Hematopoietic multipotent progenitor cell treated with erythropoietin and hydrocortisone succinate and interleukin-3 and kit ligand, for 8 days (in vitro differentiated cells): ENCODE results near the gene TPSAB1.
"Not testable (repeated sequence)": the region's sequence is repeated elsewhere in the genome, so short reads cannot be mapped to it uniquely, and the experiment has no call there.

Experiments
- DNase-seq: peaks from one replicate; pipeline ENCODE4 v3.0.0-alpha.2; 2015

TPSAB1 gene

DNA sequence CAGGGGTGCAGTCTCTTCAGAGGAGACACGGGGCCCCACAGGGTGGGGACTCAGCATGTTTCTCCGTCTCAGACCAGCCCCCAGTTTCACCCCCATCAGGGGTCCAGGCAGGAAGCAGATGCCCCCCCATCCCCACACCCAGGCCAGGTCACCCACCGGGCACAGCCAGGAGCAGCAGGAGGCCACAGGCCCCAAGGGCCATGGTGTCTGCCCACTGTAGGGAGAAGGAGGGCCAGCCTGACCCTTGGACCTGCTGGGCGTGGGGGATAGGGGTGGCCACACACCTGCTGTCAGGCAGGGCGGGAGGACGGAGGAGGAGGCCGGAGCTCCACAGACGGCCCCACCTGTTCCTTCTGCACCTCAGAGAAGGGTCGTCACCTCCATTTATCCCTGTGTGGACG lies 15.5 kb upstream of the TPSAB1 start, which contains the start of gene TPSG1:
TSS of gene TPSG1 (minus strand) at position 218 of the 401 bp plus-strand sequence. CDS start at position 202, 16 bp downstream.
- no peak for DNase-seq

DNA sequence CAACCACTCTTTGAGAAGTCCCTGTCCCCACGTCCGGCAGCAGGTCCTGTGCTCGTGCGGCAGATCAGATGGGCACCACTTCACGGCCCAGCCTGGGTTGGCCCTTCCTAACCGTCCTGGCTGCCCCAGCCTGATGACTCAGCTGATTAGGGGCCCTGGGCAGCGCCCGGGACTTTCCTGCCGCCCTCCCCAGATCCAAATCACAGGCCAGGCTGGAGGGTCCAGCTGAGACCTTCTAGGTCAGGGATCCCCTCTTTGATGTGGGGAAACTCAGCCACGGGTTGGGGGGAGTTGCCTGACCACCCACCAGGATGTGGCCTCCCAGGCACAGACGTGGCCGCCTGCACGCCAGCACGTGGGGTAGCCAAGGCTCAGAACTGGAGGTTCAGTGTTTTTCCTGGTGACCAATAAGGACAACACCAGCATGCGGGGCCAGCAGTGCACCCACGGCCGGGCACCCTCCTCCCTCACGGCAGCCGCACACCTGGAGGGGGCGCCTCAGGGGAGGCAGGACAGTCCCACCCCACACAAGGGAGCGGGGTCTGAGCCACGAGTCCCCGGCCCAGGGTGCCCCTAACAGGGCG lies 14.7 kb upstream of the TPSAB1 start:
- peak; percentile 53 for DNase-seq

DNA sequence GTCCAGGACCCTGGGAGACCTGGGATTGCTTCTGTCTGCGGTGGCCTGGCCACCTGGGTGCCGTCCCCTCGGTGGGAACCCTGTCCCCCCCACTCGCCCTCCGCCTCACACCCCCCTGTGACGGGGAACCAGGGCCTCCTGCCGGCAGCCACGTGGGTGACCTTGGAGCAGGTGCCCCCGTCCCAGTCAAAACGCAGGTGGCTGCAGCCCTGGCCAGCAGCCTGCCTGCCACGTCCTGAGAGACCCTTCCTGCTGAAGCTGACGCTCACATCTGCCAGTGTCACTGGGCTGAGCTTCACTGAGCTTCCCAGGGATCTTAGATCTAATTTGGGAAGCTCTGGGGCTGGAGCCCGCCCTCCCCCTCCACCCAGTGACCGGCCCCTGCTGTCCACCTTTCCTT lies 13.8 kb upstream of the TPSAB1 start:
- DNase-seq, result not testable (repeated sequence)

DNA sequence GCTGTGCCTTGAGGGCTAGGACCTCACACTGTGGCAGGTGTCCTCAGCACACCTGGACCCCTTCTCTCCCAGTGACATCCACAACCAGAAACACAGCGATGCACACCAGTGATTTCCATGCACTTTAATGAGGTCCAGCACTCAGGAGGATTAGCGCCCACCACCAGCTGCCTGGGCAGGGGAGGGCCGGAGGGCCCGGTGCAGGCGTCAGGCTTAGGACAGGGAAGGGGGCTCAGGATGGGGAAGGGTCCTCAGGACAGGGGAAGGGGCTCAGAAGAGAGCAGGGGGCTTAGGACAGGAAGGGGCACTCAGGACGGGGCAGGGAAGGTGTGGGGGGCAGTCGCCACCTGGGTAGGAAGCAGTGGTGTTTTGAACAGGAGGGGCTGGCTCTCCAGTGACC lies 12.3 kb upstream of the TPSAB1 start:
- not testable (repeated sequence) for DNase-seq

DNA sequence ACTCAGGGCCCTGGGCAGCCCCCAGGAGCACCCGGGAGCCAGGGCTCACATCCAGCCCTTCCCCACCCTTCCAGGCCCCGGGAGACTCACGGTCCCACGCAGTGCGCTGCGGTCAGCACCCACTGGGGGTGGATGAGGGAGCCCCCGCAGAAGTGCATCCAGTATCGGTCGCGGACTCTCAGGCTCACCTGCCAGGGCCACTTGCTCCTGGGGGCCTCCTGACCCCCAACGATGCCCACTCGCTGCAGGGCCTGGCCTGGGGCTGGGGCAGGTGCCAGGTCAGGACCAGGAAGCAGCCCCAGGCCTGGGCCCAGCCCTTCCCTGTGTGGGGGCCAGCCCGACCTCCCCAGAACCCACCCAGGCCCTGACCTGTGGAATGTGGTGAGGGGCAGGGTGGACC lies 11.0 kb upstream of the TPSAB1 start:
- not testable (repeated sequence) for DNase-seq

DNA sequence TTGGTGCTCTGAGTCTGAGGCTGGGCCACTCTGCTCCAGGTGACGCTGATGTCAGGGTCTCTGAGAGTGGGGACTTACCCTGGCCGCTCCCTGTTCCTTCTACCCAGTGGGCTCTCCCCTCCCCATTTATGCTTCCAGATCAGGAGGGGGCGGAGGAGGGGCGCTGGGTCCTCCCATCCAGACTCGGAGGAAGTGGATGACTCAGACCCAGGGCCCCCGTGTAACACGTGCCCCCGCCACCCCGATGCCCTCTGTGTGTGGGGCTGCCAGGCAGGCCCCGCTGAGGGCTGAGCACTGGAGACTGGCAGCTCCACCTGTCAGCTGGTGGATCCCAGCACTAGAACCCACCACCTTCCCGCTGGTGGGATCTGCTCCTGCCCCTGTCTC lies 10.4 kb upstream of the TPSAB1 start, which contains the start of gene TPSB2:
TSS of gene TPSB2 (minus strand) at position 101 of the 387 bp plus-strand sequence. CDS start 233 bp downstream, outside the sequence.
- DNase-seq, result not testable (repeated sequence)

DNA sequence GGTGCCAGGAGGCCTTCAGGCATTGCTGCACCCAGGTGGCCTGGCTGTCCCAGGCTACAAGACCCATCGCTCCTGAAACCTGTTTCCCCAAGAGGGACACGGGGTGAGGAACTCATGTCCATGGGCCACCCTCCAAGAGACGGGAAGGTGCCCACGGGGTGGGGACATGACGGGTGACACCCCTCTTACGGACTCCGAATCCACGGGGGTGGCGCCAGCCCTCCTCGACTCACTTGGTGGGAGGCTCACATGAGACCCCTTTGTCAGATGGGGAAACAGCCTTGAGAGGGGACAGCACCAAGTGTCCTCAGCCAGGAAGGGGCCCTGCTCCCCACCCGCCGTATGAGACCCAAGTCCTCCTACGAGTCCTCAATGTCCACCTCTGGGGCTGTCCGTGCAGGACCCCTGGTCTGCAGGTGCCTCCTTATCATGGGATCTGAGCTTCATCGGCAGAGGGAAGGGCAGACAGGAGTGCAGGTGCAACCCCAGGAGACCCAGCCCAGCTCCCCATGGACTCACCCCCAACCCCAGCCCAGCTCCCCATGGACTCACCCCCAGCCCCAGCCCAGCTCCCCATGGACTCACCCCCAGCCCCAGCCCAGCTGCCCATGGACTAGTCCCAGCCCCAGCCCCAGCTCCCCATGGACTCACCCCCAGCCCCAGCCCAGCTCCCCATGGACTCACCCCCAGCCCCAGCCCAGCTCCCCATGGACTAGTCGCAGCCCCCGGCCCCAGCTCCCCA lies 9.9 kb upstream of the TPSAB1 start:
- DNase-seq, result not testable (repeated sequence)

DNA sequence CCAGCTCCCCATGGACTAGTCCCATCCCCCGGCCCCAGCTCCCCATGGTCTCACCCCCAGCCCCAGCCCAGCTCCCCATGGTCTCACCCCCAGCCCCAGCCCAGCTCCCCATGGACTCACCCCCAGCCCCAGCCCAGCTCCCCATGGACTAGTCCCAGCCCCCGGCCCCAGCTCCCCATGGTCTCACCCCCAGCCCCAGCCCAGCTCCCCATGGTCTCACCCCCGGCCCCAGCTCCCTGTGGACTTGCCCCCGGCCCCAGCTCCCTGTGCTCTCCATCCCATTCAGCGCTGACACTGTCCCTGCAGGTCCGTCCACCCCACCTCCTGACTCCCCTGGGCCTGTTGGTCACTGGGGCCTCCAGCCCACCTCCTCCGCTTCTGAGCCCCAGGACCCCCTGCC lies 9.2 kb upstream of the TPSAB1 start:
- DNase-seq, result not testable (repeated sequence)

DNA sequence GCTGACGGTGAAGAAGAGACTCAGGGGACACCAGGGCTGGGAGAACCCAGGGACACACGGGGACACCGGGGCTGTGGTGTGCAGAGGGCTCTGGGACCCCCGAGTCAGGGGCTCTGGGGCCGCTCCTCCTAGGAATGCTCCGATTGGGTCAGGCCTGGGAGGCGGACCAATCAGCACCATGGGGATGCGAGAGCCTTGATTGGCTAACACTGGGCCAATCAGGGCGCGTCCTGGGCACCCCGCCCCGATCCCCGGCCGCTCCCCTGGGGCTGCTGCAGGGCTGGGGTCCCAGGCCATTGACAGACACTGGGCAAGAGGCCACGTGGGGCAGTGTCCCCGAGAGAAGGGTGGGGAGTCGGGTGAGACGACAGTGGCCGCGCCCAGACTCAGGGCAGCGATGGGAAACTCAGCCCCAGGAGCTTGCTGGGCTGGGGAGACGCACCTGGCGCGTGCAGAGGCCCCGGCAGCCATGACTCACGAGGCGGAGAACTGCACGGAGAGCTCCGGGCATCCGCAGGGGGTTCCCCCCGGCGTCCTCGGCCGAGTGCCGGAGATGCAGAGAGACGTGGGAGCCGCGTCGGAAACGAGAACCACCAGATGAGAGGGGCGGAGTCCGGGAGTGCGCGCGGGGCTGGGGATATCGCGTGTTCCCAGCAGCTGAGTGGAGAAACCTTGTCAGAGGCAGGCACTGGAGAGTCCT lies 8.3 kb upstream of the TPSAB1 start:
- DNase-seq, result not testable (repeated sequence)

DNA sequence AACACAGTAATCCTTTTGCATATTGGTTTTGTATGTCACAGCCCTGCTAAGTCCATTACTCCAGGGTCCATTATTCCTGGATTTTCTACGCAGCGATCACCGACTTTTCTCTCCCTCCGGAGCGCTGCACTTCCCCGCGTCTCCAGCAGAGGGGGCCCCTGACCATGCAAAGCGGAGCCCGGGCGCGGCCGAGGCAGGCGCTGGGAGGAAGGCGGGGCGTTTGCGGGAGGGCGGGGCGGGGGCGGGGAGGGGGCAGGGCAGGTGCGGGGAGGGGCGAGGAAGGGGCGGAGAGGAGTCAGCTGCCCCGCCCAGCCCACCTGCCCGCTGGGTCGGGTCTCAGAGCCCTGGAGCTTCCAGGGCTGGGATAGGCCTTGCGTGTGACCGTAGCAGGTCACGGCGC lies 3.8 kb upstream of the TPSAB1 start:
- not testable (repeated sequence) for DNase-seq

DNA sequence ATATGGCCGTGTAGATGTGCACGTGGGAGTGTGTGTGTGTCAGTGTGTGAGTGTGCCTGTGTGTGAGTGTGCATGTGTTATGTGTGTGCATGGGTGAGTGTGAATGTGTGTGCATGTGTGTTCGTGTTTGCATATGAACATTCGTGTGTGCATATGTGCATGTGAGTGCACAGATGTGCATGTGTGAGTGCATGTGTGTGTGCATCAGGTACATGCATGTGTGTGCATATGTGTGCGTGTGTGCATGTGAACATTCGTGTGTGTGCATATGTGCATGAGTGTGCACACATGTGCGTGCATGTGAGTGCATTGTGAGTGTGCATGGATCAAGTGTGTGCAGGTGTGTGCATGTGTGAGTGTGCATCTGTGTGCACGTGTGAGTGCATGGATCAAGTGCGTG lies 2.5 kb upstream of the TPSAB1 start:
- DNase-seq, result no peak

DNA sequence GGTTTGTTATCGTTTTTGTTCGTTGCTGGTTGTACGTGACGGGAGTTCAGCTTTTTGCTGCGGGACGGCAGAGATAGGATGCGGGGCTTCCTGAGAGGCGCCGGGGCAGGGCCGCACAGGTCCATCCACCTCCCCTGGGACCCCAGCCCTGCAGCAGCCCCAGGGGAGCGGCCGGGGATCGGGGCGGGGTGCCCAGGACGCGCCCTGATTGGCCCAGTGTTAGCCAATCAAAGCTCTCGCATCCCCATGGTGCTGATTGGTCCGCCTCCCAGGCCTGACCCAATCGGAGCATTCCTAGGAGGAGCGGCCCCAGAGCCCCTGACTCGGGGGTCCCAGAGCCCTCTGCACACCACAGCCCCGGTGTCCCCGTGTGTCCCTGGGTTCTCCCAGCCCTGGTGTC lies 1.6 kb upstream of the TPSAB1 start:
- DNase-seq, result not testable (repeated sequence)

DNA sequence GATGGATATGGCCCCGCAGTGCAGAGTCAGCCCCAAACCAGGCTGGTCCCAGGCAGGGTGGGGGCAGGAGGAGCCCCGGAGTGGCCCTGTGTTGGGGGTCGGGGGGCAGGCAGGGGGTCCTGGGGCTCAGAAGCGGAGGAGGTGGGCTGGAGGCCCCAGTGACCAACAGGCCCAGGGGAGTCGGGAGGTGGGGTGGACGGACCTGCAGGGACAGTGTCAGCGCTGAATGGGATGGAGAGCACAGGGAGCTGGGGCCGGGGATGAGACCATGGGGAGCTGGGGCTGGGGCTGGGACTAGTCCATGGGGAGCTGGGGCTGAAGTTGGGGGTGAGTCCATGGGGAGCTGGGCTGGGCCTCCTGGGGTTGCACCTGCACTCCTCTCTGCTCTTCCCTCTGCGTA lies 930 bp upstream of the TPSAB1 start:
- not testable (repeated sequence) for DNase-seq

DNA sequence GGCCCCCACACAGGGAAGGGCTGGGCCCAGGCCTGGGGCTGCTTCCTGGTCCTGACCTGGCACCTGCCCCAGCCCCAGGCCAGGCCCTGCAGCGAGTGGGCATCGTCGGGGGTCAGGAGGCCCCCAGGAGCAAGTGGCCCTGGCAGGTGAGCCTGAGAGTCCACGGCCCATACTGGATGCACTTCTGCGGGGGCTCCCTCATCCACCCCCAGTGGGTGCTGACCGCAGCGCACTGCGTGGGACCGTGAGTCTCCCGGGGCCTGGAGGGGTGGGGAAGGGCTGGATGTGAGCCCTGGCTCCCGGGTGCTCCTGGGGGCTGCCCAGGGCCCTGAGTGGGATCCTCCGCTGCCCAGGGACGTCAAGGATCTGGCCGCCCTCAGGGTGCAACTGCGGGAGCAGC lies 576 bp downstream of the TPSAB1 start:
- DNase-seq, result not testable (repeated sequence)

DNA sequence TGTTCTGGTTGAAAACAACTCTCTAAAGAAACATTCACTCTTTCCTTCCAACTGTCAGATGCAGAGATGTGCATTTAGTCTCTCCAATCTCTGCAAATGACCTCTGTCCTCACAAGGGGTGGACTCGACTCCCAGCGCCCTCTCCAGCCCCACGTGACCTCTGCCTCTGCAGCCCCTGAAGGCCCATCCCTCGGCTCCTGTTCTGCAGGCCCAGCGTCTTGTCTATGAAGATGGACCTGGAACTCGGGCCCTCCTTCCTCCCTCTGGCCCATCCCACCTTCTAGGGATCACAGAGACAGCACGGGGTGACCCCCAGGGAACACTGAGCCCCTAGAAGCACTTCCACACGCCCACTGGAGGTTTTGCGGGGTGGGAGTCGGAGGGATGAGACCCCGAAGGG lies 2.9 kb downstream of the TPSAB1 start:
- DNase-seq, result peak; percentile 12

DNA sequence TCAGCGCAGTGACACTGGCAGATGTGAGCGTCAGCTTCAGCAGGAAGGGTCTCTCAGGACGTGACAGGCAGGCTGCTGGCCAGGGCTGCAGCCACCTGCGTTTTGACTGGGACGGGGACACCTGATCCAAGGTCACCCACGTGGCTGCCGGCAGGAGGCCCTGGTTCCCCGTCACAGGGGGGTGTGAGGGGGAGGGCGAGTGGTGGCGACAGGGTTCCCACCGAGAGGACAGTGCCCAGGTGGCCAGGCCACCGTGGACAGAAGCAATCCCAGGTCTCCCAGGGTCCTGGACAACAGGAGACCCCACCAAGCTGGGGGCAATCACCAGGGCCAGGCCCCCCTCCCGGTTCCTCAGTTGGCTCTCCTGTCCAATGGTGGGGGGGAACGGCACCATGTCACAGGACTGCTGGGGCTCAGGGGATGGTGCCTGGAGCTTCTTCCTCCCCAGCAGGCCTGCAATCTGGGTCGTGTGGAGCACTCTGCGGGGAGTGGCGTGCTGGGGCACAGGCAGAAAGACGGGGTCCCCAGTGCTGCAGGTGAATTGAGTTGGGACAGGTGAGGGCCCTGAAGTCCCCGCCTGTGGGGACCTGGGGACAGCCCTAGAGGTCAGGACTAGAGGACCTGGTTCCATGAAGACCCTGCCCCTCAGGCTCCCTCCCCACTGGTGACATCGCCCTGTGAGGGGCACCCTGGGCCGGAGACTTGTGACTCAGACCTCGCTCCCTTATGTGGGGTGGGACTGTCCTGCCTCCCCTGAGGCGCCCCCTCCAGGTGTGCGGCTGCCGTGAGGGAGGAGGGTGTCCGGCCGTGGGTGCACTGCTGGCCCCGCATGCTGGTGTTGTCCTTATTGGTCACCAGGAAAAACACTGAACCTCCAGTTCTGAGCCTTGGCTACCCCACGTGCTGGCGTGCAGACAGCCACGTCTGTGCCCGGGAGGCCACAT lies 3.7 kb downstream of the TPSAB1 start:
- peak; percentile 28 for DNase-seq

DNA sequence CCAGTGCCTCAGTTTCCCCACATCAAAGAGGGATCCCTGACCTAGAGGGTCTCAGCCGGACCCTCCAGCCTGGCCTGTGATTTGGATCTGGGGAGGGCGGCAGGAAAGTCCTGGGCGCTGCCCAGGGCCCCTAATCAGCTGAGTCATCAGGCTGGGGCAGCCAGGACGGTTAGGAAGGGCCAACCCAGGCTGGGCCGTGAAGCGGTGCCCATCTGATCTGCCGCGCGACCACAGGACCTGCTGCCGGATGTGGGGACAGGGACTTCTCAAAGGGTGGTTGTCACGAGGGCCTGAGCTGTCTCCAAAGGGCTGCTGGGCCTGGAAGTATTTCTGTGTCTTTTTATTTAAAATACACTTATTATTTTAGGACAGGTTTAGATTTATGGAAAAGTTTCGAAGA lies 4.4 kb downstream of the TPSAB1 start:
- DNase-seq, result peak; percentile 92

DNA sequence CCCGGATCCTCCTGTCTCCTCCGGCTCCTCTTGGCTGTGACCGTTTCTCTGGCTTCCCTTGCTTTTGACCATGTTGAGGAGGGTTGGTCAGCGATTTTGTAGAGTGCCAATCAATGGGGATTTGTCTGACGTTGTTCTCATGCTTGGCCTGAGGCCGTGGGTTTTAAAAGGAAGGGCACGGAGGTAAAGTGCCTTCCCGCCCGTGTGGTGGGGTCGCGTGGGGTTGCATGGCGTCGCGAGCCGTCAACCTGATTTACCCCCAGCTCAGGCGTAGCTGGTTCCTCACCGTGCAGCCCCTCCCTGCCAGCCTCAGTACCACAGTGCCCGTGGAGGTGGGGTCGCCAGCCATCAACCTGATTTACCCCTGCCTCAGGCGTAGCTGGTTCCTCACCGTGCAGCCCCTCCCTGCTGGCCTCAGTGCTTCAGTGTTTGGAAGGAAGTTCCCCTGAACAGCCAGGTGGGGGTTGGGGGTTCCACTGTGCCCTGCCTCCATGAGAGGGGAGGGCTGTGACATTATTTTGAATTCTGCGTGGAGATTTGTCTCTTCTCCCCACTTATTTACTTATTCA lies 5.0 kb downstream of the TPSAB1 start:
- DNase-seq, result peak; percentile 57

DNA sequence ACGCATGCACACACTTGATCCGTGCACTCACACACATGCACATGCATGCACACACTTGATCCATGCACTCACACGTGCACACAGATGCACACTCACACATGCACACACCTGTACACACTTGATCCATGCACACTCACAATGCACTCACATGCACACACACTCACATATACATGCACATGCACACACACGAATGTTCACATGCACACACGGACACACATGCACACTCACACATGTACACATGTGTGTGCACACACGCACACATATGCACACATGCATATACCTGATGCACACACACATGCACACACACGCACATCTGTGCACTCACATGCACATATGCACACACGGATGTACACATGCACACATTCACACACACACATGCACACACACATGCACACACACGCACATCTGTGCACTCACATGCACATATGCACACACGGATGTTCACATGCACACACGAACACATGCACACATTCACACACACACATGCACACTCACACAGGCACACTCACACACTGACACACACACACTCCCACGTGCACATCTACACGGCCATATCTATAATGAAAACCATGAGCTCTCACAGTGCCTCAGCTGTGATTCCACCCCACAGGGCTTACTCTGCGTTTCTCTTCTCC lies 7.5 kb downstream of the TPSAB1 start:
- not testable (repeated sequence) for DNase-seq

DNA sequence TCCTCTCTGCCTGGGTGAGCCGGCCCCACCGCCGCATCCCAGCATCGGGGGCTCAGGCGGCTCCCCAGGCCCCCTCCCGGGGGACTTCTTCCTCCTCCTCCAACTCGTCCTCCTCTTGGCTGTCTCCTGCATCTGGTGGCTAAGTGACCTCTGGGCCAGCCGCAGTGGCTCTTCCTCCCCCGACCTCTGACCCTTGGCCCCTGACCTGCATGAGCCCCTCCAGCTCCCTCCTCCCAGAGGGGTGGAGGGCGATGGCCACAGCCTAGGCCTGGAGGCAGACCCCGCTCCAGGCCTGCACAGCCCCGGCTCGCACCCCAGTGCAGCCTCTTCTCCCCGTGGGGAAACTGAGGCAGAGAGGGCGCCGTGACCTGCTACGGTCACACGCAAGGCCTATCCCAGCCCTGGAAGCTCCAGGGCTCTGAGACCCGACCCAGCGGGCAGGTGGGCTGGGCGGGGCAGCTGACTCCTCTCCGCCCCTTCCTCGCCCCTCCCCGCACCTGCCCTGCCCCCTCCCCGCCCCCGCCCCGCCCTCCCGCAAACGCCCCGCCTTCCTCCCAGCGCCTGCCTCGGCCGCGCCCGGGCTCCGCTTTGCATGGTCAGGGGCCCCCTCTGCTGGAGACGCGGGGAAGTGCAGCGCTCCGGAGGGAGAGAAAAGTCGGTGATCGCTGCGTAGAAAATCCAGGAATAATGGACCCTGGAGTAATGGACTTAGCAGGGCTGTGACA lies 8.7 kb downstream of the TPSAB1 start:
- not testable (repeated sequence) for DNase-seq
